Type B pancreatic cell (in vitro differentiated cells): ENCODE results near the gene PEAK1. TPM values are rescaled to one million over a fixed set of nuclear protein-coding genes. Genes with fewer than 3 reads are reported as not detected.
"Not testable (repeated sequence)": the region's sequence is repeated elsewhere in the genome, so short reads cannot be mapped to it uniquely, and the experiment has no call there.

Experiments used
- DNase-seq: peaks from one replicate; pipeline ENCODE4 v3.0.0; 2021; ENCODE audit warnings: mixed read lengths; ENCODE audit not compliant: unreplicated experiment; ENCODE audit errors: extremely low spot score
- H3K27ac Mint-ChIP-seq: 2 replicates; pipeline ENCODE4 v1.8.0; 2021; ENCODE audit warnings: mild to moderate bottlenecking, mixed read lengths
- H3K27me3 Mint-ChIP-seq: 2 replicates; pipeline ENCODE4 v1.8.0; 2021; ENCODE audit warnings: mixed read lengths
- H3K36me3 Mint-ChIP-seq: 2 replicates; pipeline ENCODE4 v1.8.0; 2021; ENCODE audit warnings: mixed read lengths
- H3K4me1 Mint-ChIP-seq: one replicate; pipeline ENCODE4 v1.8.0; 2021; ENCODE audit warnings: mixed read lengths; ENCODE audit not compliant: unreplicated experiment
- H3K4me3 Mint-ChIP-seq: 2 replicates; pipeline ENCODE4 v1.8.0; 2021; ENCODE audit warnings: mild to moderate bottlenecking, mixed read lengths
- H3K9me3 Mint-ChIP-seq: 2 replicates; pipeline ENCODE4 v1.8.0; 2021; ENCODE audit warnings: mixed read lengths
- total RNA-seq: library from RNA; stranded (reverse); gene quantifications from 2 replicates; pipeline ENCODE4 v1.2.1, GENCODE V29; 2021; ENCODE audit warnings: low replicate concordance
- TF ChIP-seq, protein P1 (sequence below): fragments of 200-600 bp; sonication (generic); conservative IDR thresholded peaks from 2 replicates; pipeline ENCODE4 v1.5.0; 2021; ENCODE audit warnings: antibody characterized with exemption, mild to moderate bottlenecking

Gene PEAK1
- total RNA-seq, 1 donor from 2014 or later: 35.0 TPM

GRCh38 chr15:77187751-77188464 is 232.0 kb downstream of the PEAK1 start:
- Mint-ChIP-seq H3K4me3 (no peak overlapping the region), H3K9me3 (no peaks in the 10 kb centered on the region), H3K4me1 (peaks cover 33% of the 10 kb centered on the region), H3K27ac (no peak overlapping the region), H3K36me3 (no peaks in the 10 kb centered on the region), H3K27me3 (no peaks in the 10 kb centered on the region)
- TF ChIP-seq, protein P1, sequence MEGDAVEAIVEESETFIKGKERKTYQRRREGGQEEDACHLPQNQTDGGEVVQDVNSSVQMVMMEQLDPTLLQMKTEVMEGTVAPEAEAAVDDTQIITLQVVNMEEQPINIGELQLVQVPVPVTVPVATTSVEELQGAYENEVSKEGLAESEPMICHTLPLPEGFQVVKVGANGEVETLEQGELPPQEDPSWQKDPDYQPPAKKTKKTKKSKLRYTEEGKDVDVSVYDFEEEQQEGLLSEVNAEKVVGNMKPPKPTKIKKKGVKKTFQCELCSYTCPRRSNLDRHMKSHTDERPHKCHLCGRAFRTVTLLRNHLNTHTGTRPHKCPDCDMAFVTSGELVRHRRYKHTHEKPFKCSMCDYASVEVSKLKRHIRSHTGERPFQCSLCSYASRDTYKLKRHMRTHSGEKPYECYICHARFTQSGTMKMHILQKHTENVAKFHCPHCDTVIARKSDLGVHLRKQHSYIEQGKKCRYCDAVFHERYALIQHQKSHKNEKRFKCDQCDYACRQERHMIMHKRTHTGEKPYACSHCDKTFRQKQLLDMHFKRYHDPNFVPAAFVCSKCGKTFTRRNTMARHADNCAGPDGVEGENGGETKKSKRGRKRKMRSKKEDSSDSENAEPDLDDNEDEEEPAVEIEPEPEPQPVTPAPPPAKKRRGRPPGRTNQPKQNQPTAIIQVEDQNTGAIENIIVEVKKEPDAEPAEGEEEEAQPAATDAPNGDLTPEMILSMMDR: no peak
- DNase-seq: no peak

GRCh38 chr15:77186594-77187011 is 233.3 kb downstream of the PEAK1 start:
- no peak for DNase-seq
- H3K27ac Mint-ChIP-seq: peak overlapping the region; percentile 52
- TF ChIP-seq, protein P1: peak; percentile 76
- no peaks in the 10 kb centered on the region for H3K9me3 Mint-ChIP-seq
- peaks cover 4% of the 10 kb centered on the region for H3K36me3 Mint-ChIP-seq
- H3K4me1 Mint-ChIP-seq: peaks cover 31% of the 10 kb centered on the region
- H3K4me3 Mint-ChIP-seq: no peak overlapping the region
- H3K27me3 Mint-ChIP-seq: no peaks in the 10 kb centered on the region

- Mint-ChIP-seq H3K27me3 (no peaks in the 10 kb centered on the region), H3K27ac (no peak overlapping the region), H3K4me3 (peak overlapping the region; percentile 22), H3K4me1 (peaks cover 28% of the 10 kb centered on the region), H3K9me3 (no peaks in the 10 kb centered on the region), H3K36me3 (peaks cover 10% of the 10 kb centered on the region)
- no peak for DNase-seq
- TF ChIP-seq, protein P1: no peak
Measured at GRCh38 chr15:77185242-77185785, 234.6 kb downstream of the PEAK1 start.

DNA sequence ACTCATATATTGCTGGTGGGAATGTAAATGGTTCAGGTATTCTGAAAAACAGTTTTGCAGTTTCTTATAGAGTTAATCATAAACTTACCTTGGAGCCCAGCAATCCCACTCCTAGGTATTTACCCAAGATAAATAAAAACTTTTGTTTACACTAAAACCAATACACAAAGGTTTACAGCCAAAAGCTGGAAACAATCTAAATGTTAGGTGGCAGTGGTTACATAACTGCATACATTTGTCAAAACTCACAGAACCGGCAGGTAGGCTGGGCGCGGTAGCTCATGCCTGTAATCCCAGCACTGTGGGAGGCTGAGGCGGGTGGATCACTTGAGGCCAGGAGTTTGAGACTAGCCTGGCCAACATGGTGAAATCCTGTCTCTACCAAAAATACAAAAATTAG is 235.6 kb downstream of the PEAK1 start:
- not testable (repeated sequence) for H3K4me3 Mint-ChIP-seq, H3K27ac Mint-ChIP-seq, DNase-seq, H3K36me3 Mint-ChIP-seq, H3K9me3 Mint-ChIP-seq, H3K27me3 Mint-ChIP-seq
- peaks cover 28% of the 10 kb centered on the region for H3K4me1 Mint-ChIP-seq

GRCh38 chr15:77183066-77183465 is 236.8 kb downstream of the PEAK1 start:
- Mint-ChIP-seq H3K27me3 (no peaks in the 10 kb centered on the region), H3K4me1 (peaks cover 28% of the 10 kb centered on the region), H3K4me3 (no peak overlapping the region), H3K27ac (no peak overlapping the region), H3K9me3 (no peaks in the 10 kb centered on the region), H3K36me3 (peaks cover 10% of the 10 kb centered on the region)
- DNase-seq: no peak
- TF ChIP-seq, protein P1: no peak

GRCh38 chr15:77181305-77182074 is 238.4 kb downstream of the PEAK1 start:
- no peak for DNase-seq
- peaks cover 10% of the 10 kb centered on the region for H3K36me3 Mint-ChIP-seq
- H3K4me3 Mint-ChIP-seq: no peak overlapping the region
- H3K27me3 Mint-ChIP-seq: no peaks in the 10 kb centered on the region
- peaks cover 12% of the 10 kb centered on the region for H3K4me1 Mint-ChIP-seq
- H3K9me3 Mint-ChIP-seq: no peaks in the 10 kb centered on the region
- TF ChIP-seq, protein P1: no peak
- no peak overlapping the region for H3K27ac Mint-ChIP-seq
